Fibroblast of pulmonary artery (primary cell): Measurements from ENCODE around the gene PPDPF.

Experiments
- DNase-seq: peaks from one replicate; pipeline ENCODE4 v3.0.0-alpha.2; 2010; ENCODE audit warnings: low read depth
- H3K4me3 ChIP-seq: replicated peaks from 2 replicates; pipeline ENCODE4 v1.5.1; 2011; ENCODE audit warnings: low read depth, mild to moderate bottlenecking, control low read depth, low read length, moderate library complexity
- CTCF ChIP-seq: IDR thresholded peaks from 2 replicates; pipeline ENCODE4 v1.5.1; 2011; ENCODE audit warnings: mild to moderate bottlenecking, control low read depth, low read length, inconsistent platforms; ENCODE audit errors: missing control alignments

Gene PPDPF

GRCh38 chr20:63525185-63525584, 4.6 kb downstream of the PPDPF start:
- TF ChIP-seq CTCF = no peak
- no peak for DNase-seq
- no peak overlapping the region for H3K4me3 ChIP-seq

- DNase-seq = no peak
- TF ChIP-seq CTCF = no peak
- H3K4me3 ChIP-seq = no peak overlapping the region
Measured at GRCh38 chr20:63525971-63526370, 5.4 kb downstream of the PPDPF start.

GRCh38 chr20:63527184-63527583, 6.6 kb downstream of the PPDPF start:
- no peak for DNase-seq
- no peak for TF ChIP-seq CTCF

GRCh38 chr20:63529180-63529860, 8.8 kb downstream of the PPDPF start:
- no peak overlapping the region for H3K4me3 ChIP-seq
- no peak for DNase-seq
- no peak for TF ChIP-seq CTCF

More at GRCh38 chr20:63527184-63527583, 6.6 kb downstream of the PPDPF start:
- no peak overlapping the region for H3K4me3 ChIP-seq

GRCh38 chr20:63529861-63530787, 9.6 kb downstream of the PPDPF start:
- TF ChIP-seq CTCF = no peak
- H3K4me3 ChIP-seq = no peak overlapping the region

GRCh38 chr20:63530788-63531160, 10.2 kb downstream of the PPDPF start:
- DNase-seq = no peak
- TF ChIP-seq CTCF = no peak
- H3K4me3 ChIP-seq = no peak overlapping the region

More at GRCh38 chr20:63529861-63530787, 9.6 kb downstream of the PPDPF start:
- no peak for DNase-seq
